K562 (cell line): Measurements from ENCODE around the gene ARAP1. TPM values are rescaled to one million over a fixed set of nuclear protein-coding genes. Genes with fewer than 3 reads are reported as not detected.

Source experiments
- ATAC-seq: fragments of 200-7000 bp; cut with Tn5 transposase; 3 replicates; pipeline ENCODE4 v1.9.1; 2020; ENCODE audit warnings: moderate library complexity
- BruUV-seq: library from RNA; stranded (reverse); fragments of 400-500 nt; replicated peaks from 2 replicates; lab custom pipeline; 2021; lab: Mats Ljungman, UMichigan
- CTCF ChIA-PET: fragments of 300-600 bp; formaldehyde crosslinking; extraction: SDS; loops from one replicate; lab custom pipeline; 2021; ENCODE audit warnings: low intra/inter-chr PET ratio; lab: Yijun Ruan, JAX
- POLR2A ChIA-PET: fragments of 300-600, 350-650 bp; sonication (Branson Sonifier 250); formaldehyde crosslinking; extraction: SDS; loops from one replicate; lab custom pipeline; 2021; ENCODE audit warnings: antibody characterized with exemption, inconsistent platforms; lab: Yijun Ruan, JAX
- DNase-seq, 4 experiments: peaks; one replicate each; pipeline versions ENCODE4 v3.0.0 to v3.0.0-alpha.2; 2011 to 2018; ENCODE audit warnings: low spot score in 3 of 4, mixed read lengths in 3 of 4; ENCODE audit errors: extremely low read depth in 1 of 4
- FAIRE-seq: peaks from 2 replicates; lab custom pipeline; 2011; peaks lifted over from hg19 to GRCh38; lab: Jason Lieb, UNC
- H2AFZ ChIP-seq: 2 replicates; pipeline ENCODE4 v1.6.0; 2011; ENCODE audit warnings: low read depth, low read length, control low read depth, inconsistent platforms
- H3K27ac ChIP-seq: fragments of 200-600 bp; 3 replicates; pipeline ENCODE4 v1.8.0; 2011; ENCODE audit warnings: low read depth, mild to moderate bottlenecking, control low read depth, inconsistent platforms, low read length, moderate library complexity, mixed read lengths; ENCODE audit errors: extremely low read depth
- H3K27me3 ChIP-seq, 2 experiments: fragments of 300-600 bp in 1 of 2; 2 replicates in 1 of 2; 3 replicates in 1 of 2; pipeline versions ENCODE4 v1.6.0 to v1.8.0; 2011; ENCODE audit warnings: inconsistent platforms in 2 of 2, low read length in 2 of 2, mild to moderate bottlenecking in 1 of 2, mixed read lengths in 1 of 2, moderate library complexity in 1 of 2; ENCODE audit not compliant: control insufficient read depth in 2 of 2, insufficient read depth in 2 of 2
- H3K36me3 ChIP-seq: fragments of 300-600 bp; 3 replicates; pipeline ENCODE4 v1.8.0; 2011; ENCODE audit warnings: mild to moderate bottlenecking, low read length, inconsistent platforms; ENCODE audit not compliant: control insufficient read depth, insufficient read depth
- H3K4me1 ChIP-seq, 2 experiments: fragments of 200-600 bp in 1 of 2; replicated peaks in 1 of 2; 2 replicates in 1 of 2; 3 replicates in 1 of 2; pipeline versions ENCODE4 v1.5.1 to v1.8.0; 2011; ENCODE audit warnings: inconsistent platforms in 2 of 2, low read length in 2 of 2, mild to moderate bottlenecking in 1 of 2, mixed read lengths in 1 of 2, moderate library complexity in 1 of 2; ENCODE audit not compliant: control insufficient read depth in 2 of 2, insufficient read depth in 2 of 2
- H3K4me2 ChIP-seq: 2 replicates; pipeline ENCODE4 v1.6.1; 2011; ENCODE audit warnings: low read length, control low read depth, inconsistent platforms, mixed read lengths; ENCODE audit not compliant: insufficient read depth
- H3K4me3 ChIP-seq: fragments of 200-600 bp; sonication (generic), shearing (Covaris generic); 2 replicates; pipeline ENCODE4 v1.5.1; 2016; ENCODE audit warnings: control low read depth, inconsistent platforms
- H3K79me2 ChIP-seq: fragments of 200-600 bp; 3 replicates; pipeline ENCODE4 v1.8.0; 2011; ENCODE audit warnings: low read length, inconsistent platforms; ENCODE audit not compliant: control insufficient read depth, insufficient read depth
- H3K9ac ChIP-seq, 2 experiments: 2 replicates each; pipeline versions ENCODE4 v1.6.0 to v1.6.1; 2011; ENCODE audit warnings: low read depth in 2 of 2, low read length in 2 of 2, control low read depth in 1 of 2, inconsistent platforms in 1 of 2, mild to moderate bottlenecking in 1 of 2, mixed read lengths in 1 of 2; ENCODE audit not compliant: insufficient read depth in 1 of 2
- H3K9me1 ChIP-seq: one replicate; pipeline ENCODE4 v1.6.0; 2011; ENCODE audit warnings: inconsistent platforms, mild to moderate bottlenecking, low read length, moderate library complexity; ENCODE audit not compliant: control insufficient read depth, insufficient read depth
- H3K9me3 ChIP-seq: replicated peaks from 2 replicates; pipeline ENCODE4 v1.5.1; 2011; ENCODE audit warnings: low read depth, low read length, inconsistent platforms; ENCODE audit not compliant: control insufficient read depth, insufficient read depth
- H4K20me1 ChIP-seq: replicated peaks from 2 replicates; pipeline ENCODE4 v1.6.1; 2011; ENCODE audit warnings: low read length, inconsistent platforms, mixed read lengths; ENCODE audit not compliant: control insufficient read depth, insufficient read depth
- NRF1 ChIP-seq, 2 experiments: fragments of 450-650 bp; IDR thresholded peaks in 1 of 2; conservative IDR thresholded peaks in 1 of 2; 2 replicates each; pipeline ENCODE4 v1.6.1; 2014; ENCODE audit warnings: mild to moderate bottlenecking in 2 of 2
- POLR2G ChIP-seq: fragments of 200-400 bp; formaldehyde crosslinking; IDR thresholded peaks from 2 replicates; pipeline ENCODE4 v1.6.1; 2017; ENCODE audit warnings: low read depth, mild to moderate bottlenecking, antibody characterized with exemption, low read length, moderate library complexity
- WGBS: fragments of 100-300 bp; shearing (Covaris generic); methylation state at CpG from one replicate; pipeline ENCODE4 v1.1.6; 2016; ENCODE audit warnings: low coverage, mixed read lengths; ENCODE audit not compliant: insufficient coverage; ENCODE audit errors: missing lambda C conversion rate; 5-methylcytosine and 5-hydroxymethylcytosine counted together
- in situ Hi-C: fragments of 300-500 bp; cut with MboI; formaldehyde crosslinking; loops from 4 replicates; pipeline ENCODE4 v1.15.0; 2018; ENCODE audit warnings: inconsistent platforms, mixed read lengths
- intact Hi-C: fragments of 100-400 bp; cut with micrococcal nuclease; formaldehyde crosslinking; loops from 2 replicates; pipeline ENCODE4 v1.14.2; 2022
- polyA plus RNA-seq, 8 experiments: library from polyadenylated mRNA; depleted of rRNA in 4 of 8; stranded (reverse) in 5 of 8; unstranded in 3 of 8; fragments of >200 nt; fragmentation: Nextera tagmentation in 2 of 8; fragmentation: Illumina TruSeq in 1 of 8; extraction: Ambion mirVana in 2 of 8; extraction: Trizol in 1 of 8; gene quantifications; 2 replicates each; pipeline versions ENCODE4 v1.2.1 to v1.2.3, GENCODE V29; 2011 to 2014; ENCODE audit warnings: inconsistent platforms in 1 of 8, missing spikeins in 1 of 8
- total RNA-seq, 7 experiments: library from RNA; depleted of rRNA in 6 of 7; stranded (reverse); fragments of >200 nt in 6 of 7; fragmentation: Illumina TruSeq in 2 of 7; extraction: Trizol in 2 of 7; gene quantifications; 2 replicates each; pipeline versions ENCODE4 v1.2.1 to v1.2.3, GENCODE V29; 2011 to 2021; ENCODE audit warnings: low replicate concordance in 1 of 7

ARAP1 gene
- total and polyA plus RNA-seq, 9 of the 15 experiments (the other 6 are each of a cell fraction or from before 2014, with no cell fraction given): 0.23 to 67.0 (median 24.6) TPM

DNA sequence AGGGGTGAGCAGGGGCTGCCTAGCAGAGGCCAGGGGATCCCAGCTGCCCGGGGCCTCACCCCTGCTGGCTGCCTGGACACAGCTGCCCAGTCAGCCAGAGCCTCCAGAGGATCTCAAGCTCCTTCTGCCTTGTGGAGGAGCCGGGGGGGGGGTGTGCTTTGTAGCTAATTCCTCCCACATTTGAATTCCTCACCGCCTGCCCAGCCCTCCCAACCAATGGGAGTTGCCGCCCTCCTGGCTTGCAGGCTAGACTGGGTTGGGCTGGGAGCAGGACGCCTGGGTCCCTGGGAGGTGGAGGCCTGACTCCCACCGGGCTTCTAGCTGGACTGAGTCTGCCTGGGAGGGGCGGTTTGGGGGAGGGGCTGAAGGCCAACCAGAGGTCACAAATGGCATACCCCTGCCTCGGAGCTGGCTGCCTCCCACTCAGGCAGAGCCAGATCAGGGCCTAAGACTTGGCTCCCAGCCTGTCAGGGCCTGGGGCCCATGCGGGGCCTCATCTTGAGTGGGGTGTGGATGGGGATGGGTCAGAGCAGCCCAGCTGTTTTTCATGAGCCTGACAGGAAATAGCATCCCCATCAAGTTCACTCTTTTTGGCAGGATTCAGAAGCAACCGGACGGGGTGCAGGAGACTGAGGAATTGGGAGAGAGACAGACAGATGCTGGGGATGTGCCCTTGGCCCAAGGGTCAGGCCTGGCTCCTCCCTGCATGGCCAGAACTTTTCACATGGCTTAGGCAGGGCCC is 48.8 kb downstream of the ARAP1 start:
- Histone ChIP-seq H3K36me3 (peaks cover 88% of the 10 kb centered on the region; the same call in 2 of the 3 replicates), H4K20me1 (no peaks in the 10 kb centered on the region), H3K79me2 (no peaks in the 10 kb centered on the region), H3K9ac (peak overlapping the region in 1 of 2 experiments; percentile 1; a peak in 1 of 4 replicates), H3K27ac (no peak overlapping the region), H3K4me1 (peaks cover 0 to 32% of the 10 kb centered on the region in 2 experiments; a peak in 1 of 5 replicates), H3K9me1 (peaks cover 4% of the 10 kb centered on the region), H2AFZ (no peak overlapping the region), H3K9me3 (no peaks in the 10 kb centered on the region)
- intact Hi-C loops: no loop called here
- POLR2A ChIA-PET: interaction anchor here (0.6 to 1.0 kb wide), 4 partner anchors 13 to 73 kb away, joined by 3 to 4 read pairs (median 4); no protein-coding TSS in a partner anchor
- no TSS peak for BruUV-seq
- FAIRE-seq: no peak
- CTCF ChIA-PET: interaction anchor here (0.6 kb wide), 1 partner anchor 105 kb away, joined by 3 read pairs; no protein-coding TSS in a partner anchor
- peak; percentile 8; the same call in 1 of the 2 replicates for TF ChIP-seq POLR2G
- TF ChIP-seq NRF1 (conservative IDR thresholded peaks at IDR 0.05 in 1 of 2, IDR thresholded peaks at IDR 0.05 in 1 of 2): no peak
- TF ChIP-seq, all 486 proteins: peak for 1
- Histone ChIP-seq H3K27me3 (no peaks in the 10 kb centered on the region), H3K4me3 (no peak overlapping the region), H3K4me2 (no peak overlapping the region)
- DNase-seq: peak in 3 of 4 experiments; percentile 32 to 58 (median 50)
- in situ Hi-C loops: no loop called here
- peak; percentile 27; the same call in 2 of the 3 replicates for ATAC-seq
- 70% methylated on average over 9 of the region's 11 CpGs for WGBS
